DND-41 (cell line): ENCODE results near the gene FITM2.

Experiments used
- CTCF ChIP-seq: IDR thresholded peaks from 2 replicates; pipeline ENCODE4 v1.5.1; 2012; ENCODE audit warnings: borderline replicate concordance, low read length, moderate library complexity, mild to moderate bottlenecking; ENCODE audit not compliant: poor library complexity, severe bottlenecking; ENCODE audit errors: extremely low read depth
- EZH2 ChIP-seq: IDR thresholded peaks from 3 replicates; pipeline ENCODE4 v1.6.1; 2012; ENCODE audit warnings: borderline replicate concordance, low read depth, mild to moderate bottlenecking, moderate library complexity, low read length, inconsistent platforms; ENCODE audit not compliant: severe bottlenecking

DNA sequence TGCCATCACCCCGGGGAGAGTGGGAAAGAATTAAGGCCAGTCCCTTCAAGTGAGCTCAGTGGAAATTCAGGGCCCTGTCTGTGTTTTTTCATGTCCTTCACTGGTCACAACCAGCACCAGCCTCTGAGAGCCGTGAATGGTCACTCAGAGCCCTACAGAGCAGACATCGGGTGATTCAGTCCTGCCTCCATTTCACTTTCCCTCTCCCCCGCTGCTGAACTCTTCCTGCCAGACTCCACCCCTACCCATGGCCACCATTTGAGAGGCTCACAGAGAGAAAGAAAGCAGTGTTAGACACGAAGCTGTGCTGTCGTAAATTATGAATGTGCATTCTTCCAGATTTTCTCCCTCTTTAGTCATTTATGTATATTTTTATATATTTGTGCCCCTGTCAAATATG, 31.2 kb upstream of the FITM2 start:
- TF ChIP-seq CTCF, result no peak
- no peak for TF ChIP-seq EZH2
